Smooth muscle cell (in vitro differentiated cells): Measurements from ENCODE around the gene HAAO. TPM values are rescaled to one million over a fixed set of nuclear protein-coding genes. Genes with fewer than 3 reads are reported as not detected.

ENCODE experiments used
- DNase-seq: peaks from one replicate; lab custom pipeline; 2025; ENCODE audit not compliant: unreplicated experiment; lab: John Stamatoyannopoulos, UW
- H2AFZ ChIP-seq: fragments of 200-600 bp; sonication (generic); 2 replicates; pipeline ENCODE4 v1.6.0; 2016; ENCODE audit warnings: antibody characterized with exemption, low read depth, mild to moderate bottlenecking
- H3F3A ChIP-seq: fragments of 200-600 bp; sonication (generic); 2 replicates; pipeline ENCODE4 v1.6.0; 2017; ENCODE audit warnings: antibody characterized with exemption, low read depth
- H3K27ac ChIP-seq: fragments of 200-600 bp; sonication (generic); 2 replicates; pipeline ENCODE4 v1.5.1; 2016; ENCODE audit warnings: low read depth, mild to moderate bottlenecking
- H3K27me3 ChIP-seq: fragments of 200-600 bp; sonication (generic); 2 replicates; pipeline ENCODE4 v1.6.1; 2016; ENCODE audit warnings: low read depth, mild to moderate bottlenecking
- H3K36me3 ChIP-seq: fragments of 200-600 bp; sonication (generic); 2 replicates; pipeline ENCODE4 v1.5.1; 2016; ENCODE audit warnings: low read depth
- H3K4me1 ChIP-seq: fragments of 200-600 bp; sonication (generic); 2 replicates; pipeline ENCODE4 v1.5.1; 2016; ENCODE audit warnings: low read depth
- H3K4me2 ChIP-seq: fragments of 200-600 bp; sonication (generic); 2 replicates; pipeline ENCODE4 v1.6.0; 2016; ENCODE audit warnings: mild to moderate bottlenecking
- H3K4me3 ChIP-seq: fragments of 200-600 bp; sonication (generic); 2 replicates; pipeline ENCODE4 v1.5.1; 2016; ENCODE audit warnings: mild to moderate bottlenecking
- H3K79me2 ChIP-seq: fragments of 200-600 bp; sonication (generic); 2 replicates; pipeline ENCODE4 v1.6.0; 2016; ENCODE audit warnings: low read depth, mild to moderate bottlenecking
- H3K9ac ChIP-seq: fragments of 200-600 bp; sonication (generic); 2 replicates; pipeline ENCODE4 v1.6.0; 2016; ENCODE audit warnings: low read depth
- H3K9me3 ChIP-seq: fragments of 200-600 bp; sonication (generic); replicated peaks from 2 replicates; pipeline ENCODE4 v1.5.1; 2016; ENCODE audit warnings: low read depth
- H4K20me1 ChIP-seq: fragments of 200-600 bp; sonication (generic); 2 replicates; pipeline ENCODE4 v1.6.0; 2016; ENCODE audit warnings: low read depth
- CTCF ChIP-seq: fragments of 200-600 bp; sonication (generic); IDR thresholded peaks from 2 replicates; pipeline ENCODE4 v1.5.1; 2017; ENCODE audit warnings: borderline replicate concordance, mild to moderate bottlenecking, antibody characterized with exemption; ENCODE audit not compliant: insufficient read depth, poor library complexity, severe bottlenecking
- WGBS: methylation state at CpG from one replicate; pipeline ENCODE4 v1.1.7; 2016; ENCODE audit warnings: low lambda C conversion rate; 5-methylcytosine and 5-hydroxymethylcytosine counted together
- polyA plus RNA-seq: library from polyadenylated mRNA; unstranded; fragments of >200 nt; fragmentation: Nextera tagmentation; extraction: Ambion mirVana; gene quantifications from 2 replicates; pipeline ENCODE4 v1.2.1, GENCODE V29; 2016
- total RNA-seq: library from RNA; depleted of rRNA; stranded (reverse); fragments of >200 nt; gene quantifications from 2 replicates; pipeline ENCODE4 v1.2.3, GENCODE V29; 2014

Gene HAAO
- total and polyA plus RNA-seq, 2 experiments from 2014 or later: 4.5 to 10.3 TPM

GRCh38 chr2:42765686-42766085, 26.7 kb downstream of the HAAO start:
- no peaks in the 10 kb centered on the region for H3K36me3 ChIP-seq
- no peak for DNase-seq
- no peaks in the 10 kb centered on the region for H3K79me2 ChIP-seq
- no peak overlapping the region for H2AFZ ChIP-seq
- no peak overlapping the region for H3K4me2 ChIP-seq
- H4K20me1 ChIP-seq: no peaks in the 10 kb centered on the region
- H3K9ac ChIP-seq: no peak overlapping the region
- H3K27me3 ChIP-seq: no peaks in the 10 kb centered on the region
- no peaks in the 10 kb centered on the region for H3K4me1 ChIP-seq
- H3K9me3 ChIP-seq: no peaks in the 10 kb centered on the region
- WGBS: 95% methylated on average over 9 of the region's 9 CpGs
- no peak overlapping the region for H3K4me3 ChIP-seq
- H3F3A ChIP-seq: no peaks in the 10 kb centered on the region
- no peak overlapping the region for H3K27ac ChIP-seq
- no peak for TF ChIP-seq CTCF

- no peak overlapping the region for H3K9ac ChIP-seq
- H3F3A ChIP-seq: no peaks in the 10 kb centered on the region
- no peak for DNase-seq
- no peak overlapping the region for H3K27ac ChIP-seq
- no peak overlapping the region for H3K4me2 ChIP-seq
- H4K20me1 ChIP-seq: no peaks in the 10 kb centered on the region
- TF ChIP-seq CTCF: no peak
- no peaks in the 10 kb centered on the region for H3K9me3 ChIP-seq
- H3K4me1 ChIP-seq: no peaks in the 10 kb centered on the region
- WGBS: 100% methylated on average over 2 of the region's 2 CpGs
- no peaks in the 10 kb centered on the region for H3K79me2 ChIP-seq
- no peaks in the 10 kb centered on the region for H3K36me3 ChIP-seq
- H2AFZ ChIP-seq: no peak overlapping the region
- no peak overlapping the region for H3K4me3 ChIP-seq
- H3K27me3 ChIP-seq: no peaks in the 10 kb centered on the region
Observed at GRCh38 chr2:42764901-42765300, 27.5 kb downstream of the HAAO start.

- no peak within 1 kb of the TSS for H3K9ac ChIP-seq
- no peaks in the 10 kb centered on the region for H3K27me3 ChIP-seq
- DNase-seq: no peak
- no peak for TF ChIP-seq CTCF
- no peaks in the 10 kb centered on the region for H3K9me3 ChIP-seq
- no peak within 1 kb of the TSS for H3K4me2 ChIP-seq
- no peak within 1 kb of the TSS for H2AFZ ChIP-seq
- H3K79me2 ChIP-seq: no peaks in the 10 kb centered on the region
- no peaks in the 10 kb centered on the region for H4K20me1 ChIP-seq
- H3K27ac ChIP-seq: no peak within 1 kb of the TSS
- H3F3A ChIP-seq: no peaks in the 10 kb centered on the region
- WGBS: 86% methylated on average over 5 of the region's 5 CpGs
- no peak within 1 kb of the TSS for H3K4me3 ChIP-seq
- no peaks in the 10 kb centered on the region for H3K36me3 ChIP-seq
- no peaks in the 10 kb centered on the region for H3K4me1 ChIP-seq
Observed at GRCh38 chr2:42764096-42764495, 28.3 kb downstream of the HAAO start, which contains the start of gene OXER1. Gene OXER1 (minus strand): TSS chr2:42764135. CDS start chr2:42764062, 73 bp downstream.
